Heart left ventricle (tissue), 16 donors: ENCODE results near the gene TMEM43. TPM values are rescaled to one million over a fixed set of nuclear protein-coding genes. Genes with fewer than 3 reads are reported as not detected.
A peak's percentile ranks its signal among the peaks of the same experiment; 100 is the strongest.

ENCODE experiments used
- ATAC-seq, 4 donors: fragments of 200-7000 bp; cut with Tn5 transposase; one replicate each; pipeline ENCODE4 v1.9.1; 2020 to 2022; ENCODE audit warnings: moderate library complexity in 4 of 4, mild to moderate bottlenecking in 3 of 4, moderate number of reproducible peaks in 1 of 4
- DNase-seq, 5 donors: peaks; one replicate each; pipeline ENCODE4 v3.0.0-alpha.2; 2020
- H3K27ac ChIP-seq, 12 donors: fragments of 200-600 bp; sonication (generic) in 4 of 12; one replicate each; pipeline versions ENCODE4 v1.5.0 to v1.8.0; 2016 to 2022; ENCODE audit warnings: mild to moderate bottlenecking in 2 of 12
- H3K27me3 ChIP-seq, 9 donors: fragments of 200-600 bp; sonication (generic) in 2 of 9; one replicate each; pipeline versions ENCODE4 v1.5.1 to v1.8.0; 2016 to 2022; ENCODE audit warnings: mild to moderate bottlenecking in 3 of 9
- H3K36me3 ChIP-seq, 9 donors: fragments of 200-600 bp; sonication (generic) in 2 of 9; one replicate each; pipeline versions ENCODE4 v1.5.0 to v1.8.0; 2018 to 2022; ENCODE audit warnings: mild to moderate bottlenecking in 2 of 9
- H3K4me1 ChIP-seq, 12 donors: fragments of 200-600 bp; sonication (generic) in 4 of 12; one replicate each; pipeline versions ENCODE4 v1.5.0 to v1.8.0; 2016 to 2022; ENCODE audit warnings: mild to moderate bottlenecking in 3 of 12
- H3K4me3 ChIP-seq, 12 donors: fragments of 200-600 bp; sonication (generic) in 4 of 12; one replicate each; pipeline versions ENCODE4 v1.5.0 to v1.8.0; 2017 to 2022; ENCODE audit warnings: mild to moderate bottlenecking in 9 of 12, moderate library complexity in 4 of 12
- H3K9me3 ChIP-seq, 12 donors: fragments of 200-600 bp; sonication (generic) in 4 of 12; one replicate each; pipeline versions ENCODE4 v1.5.0 to v1.8.0; 2016 to 2022; ENCODE audit warnings: mild to moderate bottlenecking in 1 of 12
- POLR2A ChIP-seq, 2 donors: fragments of 450-650 bp; IDR thresholded peaks; one replicate each; pipeline ENCODE4 v1.6.1; 2017; ENCODE audit warnings: antibody characterized with exemption in 2 of 2, mild to moderate bottlenecking in 2 of 2, moderate library complexity in 2 of 2
- WGBS, 4 donors: extraction: QIAGEN DNeasy Blood & Tissue Kit in 2 of 4; methylation state at CpG; one replicate each; pipeline versions ENCODE4 v1.1.5 to v1.1.7; 2013 to 2018; 5-methylcytosine and 5-hydroxymethylcytosine counted together
- intact Hi-C, 10 donors: fragments of 100-400 bp; cut with DNase I; formaldehyde crosslinking; loops; one replicate each; pipeline versions ENCODE4 v1.11.1 to v1.14.2; 2022
- polyA plus RNA-seq, 2 donors: library from polyadenylated mRNA; stranded (reverse); fragments of 200-250 nt; gene quantifications; one replicate each; pipeline ENCODE4 v1.2.3, GENCODE V29; 2013
- total RNA-seq, 9 donors: library from RNA; depleted of rRNA in 2 of 9; stranded (reverse); fragments of >200 nt in 2 of 9; fragmentation: NEBNext Ultra II Directional in 3 of 9; extraction: Animal tissue kit (Norgen Biotek cat#: 25700) in 3 of 9; gene quantifications; one replicate each; pipeline versions ENCODE4 v1.1.0 to v1.2.4, GENCODE V29; 2016 to 2023
- TF ChIP-seq, protein P1 (sequence below), 12 donors: fragments of 200-600 bp; sonication (generic) in 4 of 12; IDR thresholded peaks; one replicate each; pipeline versions ENCODE4 v1.5.0 to v1.8.0; 2018 to 2022; ENCODE audit warnings: antibody characterized with exemption in 12 of 12, mild to moderate bottlenecking in 5 of 12
- donor health status: ischemic (EF 13 %, LVEDD 7.1; RV severe dilation, severe dysfunction).
- donor health status: healthy with polysubstance abuse.
- donor health status: DM: no; HTN: yes; CAD: no.
- donor health status: DM: no; HTN: no; CAD: no.
- donor health status: ischemic (EF 25% LVEDD 6.9; RV normal size, moderate dysfunction).
- donor health status: ischemic (EF 25% LVEDD 5.7; RV mildly dilated, moderate dysfunction).
- donor health status: healthy.
- donor health status: DM: yes; HTN: yes; CAD: no.
- donor health status: ischemic (EF 35%, LVEDD 5.7; RV mildly dilated, moderate dysfunction).
- donor health status: nonischemic (EF 11% LVEDD 7.7; RV severe dilation, severe dysfunction).
- donor health status: DM: yes; HTN: yes; CAD: no.
- donor health status: PGD.
- donor health status: ischemic (EF 29% LVEDD 5.4; RV normal size, mild dysfunction).
- donor health status: nonischemic (EF 23%, LVEDD 6.1; RV moderate dilation, normal function).

Gene TMEM43
- total and polyA plus RNA-seq, 11 donors = 26.1 to 150 (median 46.0) TPM

DNA sequence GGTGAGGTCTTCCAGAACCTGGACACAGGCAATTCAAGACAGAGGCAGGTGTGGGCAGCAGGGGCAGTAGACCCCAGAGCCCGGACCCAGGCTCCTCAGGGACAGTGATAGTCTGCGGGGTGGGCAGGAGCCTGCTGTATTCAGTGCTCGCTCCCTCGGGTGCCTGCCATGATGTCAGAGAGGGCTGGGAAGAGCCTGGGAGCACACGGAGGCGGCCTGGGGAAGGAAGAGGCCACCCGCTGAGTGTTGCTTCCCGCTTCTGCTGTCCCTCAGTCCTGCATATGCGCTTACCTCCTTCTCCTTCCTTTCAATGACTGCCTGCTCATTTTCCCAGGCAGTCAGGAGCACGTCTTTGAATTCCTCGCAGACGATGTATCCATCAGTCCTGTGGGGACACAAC lies 22.8 kb downstream of the TMEM43 start:
- peak overlapping the region in 1 of 12 donors; percentile 20 for H3K27ac ChIP-seq
- H3K9me3 ChIP-seq = no peaks in the 10 kb centered on the region
- TF ChIP-seq, protein P1, sequence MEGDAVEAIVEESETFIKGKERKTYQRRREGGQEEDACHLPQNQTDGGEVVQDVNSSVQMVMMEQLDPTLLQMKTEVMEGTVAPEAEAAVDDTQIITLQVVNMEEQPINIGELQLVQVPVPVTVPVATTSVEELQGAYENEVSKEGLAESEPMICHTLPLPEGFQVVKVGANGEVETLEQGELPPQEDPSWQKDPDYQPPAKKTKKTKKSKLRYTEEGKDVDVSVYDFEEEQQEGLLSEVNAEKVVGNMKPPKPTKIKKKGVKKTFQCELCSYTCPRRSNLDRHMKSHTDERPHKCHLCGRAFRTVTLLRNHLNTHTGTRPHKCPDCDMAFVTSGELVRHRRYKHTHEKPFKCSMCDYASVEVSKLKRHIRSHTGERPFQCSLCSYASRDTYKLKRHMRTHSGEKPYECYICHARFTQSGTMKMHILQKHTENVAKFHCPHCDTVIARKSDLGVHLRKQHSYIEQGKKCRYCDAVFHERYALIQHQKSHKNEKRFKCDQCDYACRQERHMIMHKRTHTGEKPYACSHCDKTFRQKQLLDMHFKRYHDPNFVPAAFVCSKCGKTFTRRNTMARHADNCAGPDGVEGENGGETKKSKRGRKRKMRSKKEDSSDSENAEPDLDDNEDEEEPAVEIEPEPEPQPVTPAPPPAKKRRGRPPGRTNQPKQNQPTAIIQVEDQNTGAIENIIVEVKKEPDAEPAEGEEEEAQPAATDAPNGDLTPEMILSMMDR (IDR thresholded peaks at IDR 0.05) = no peak
- TF ChIP-seq POLR2A (IDR thresholded peaks at IDR 0.05) = no peak
- 80 to 85% (median 84%) methylated on average over 12 of the region's 12 CpGs for WGBS, 4 donors
- intact Hi-C loops = loop anchor here in 1 of 10 donors (10.0 kb wide), 1 partner anchor 493 kb away; no protein-coding TSS in a partner anchor
- no peak for ATAC-seq
- H3K36me3 ChIP-seq = peaks cover 0 to 73% (median 53%) of the 10 kb centered on the region in 9 donors
- no peak overlapping the region for H3K4me3 ChIP-seq
- peak in 1 of 5 donors; percentile 18 for DNase-seq
- no peaks in the 10 kb centered on the region for H3K27me3 ChIP-seq
- peaks cover 0 to 53% (median 30%) of the 10 kb centered on the region in 12 donors for H3K4me1 ChIP-seq

DNA sequence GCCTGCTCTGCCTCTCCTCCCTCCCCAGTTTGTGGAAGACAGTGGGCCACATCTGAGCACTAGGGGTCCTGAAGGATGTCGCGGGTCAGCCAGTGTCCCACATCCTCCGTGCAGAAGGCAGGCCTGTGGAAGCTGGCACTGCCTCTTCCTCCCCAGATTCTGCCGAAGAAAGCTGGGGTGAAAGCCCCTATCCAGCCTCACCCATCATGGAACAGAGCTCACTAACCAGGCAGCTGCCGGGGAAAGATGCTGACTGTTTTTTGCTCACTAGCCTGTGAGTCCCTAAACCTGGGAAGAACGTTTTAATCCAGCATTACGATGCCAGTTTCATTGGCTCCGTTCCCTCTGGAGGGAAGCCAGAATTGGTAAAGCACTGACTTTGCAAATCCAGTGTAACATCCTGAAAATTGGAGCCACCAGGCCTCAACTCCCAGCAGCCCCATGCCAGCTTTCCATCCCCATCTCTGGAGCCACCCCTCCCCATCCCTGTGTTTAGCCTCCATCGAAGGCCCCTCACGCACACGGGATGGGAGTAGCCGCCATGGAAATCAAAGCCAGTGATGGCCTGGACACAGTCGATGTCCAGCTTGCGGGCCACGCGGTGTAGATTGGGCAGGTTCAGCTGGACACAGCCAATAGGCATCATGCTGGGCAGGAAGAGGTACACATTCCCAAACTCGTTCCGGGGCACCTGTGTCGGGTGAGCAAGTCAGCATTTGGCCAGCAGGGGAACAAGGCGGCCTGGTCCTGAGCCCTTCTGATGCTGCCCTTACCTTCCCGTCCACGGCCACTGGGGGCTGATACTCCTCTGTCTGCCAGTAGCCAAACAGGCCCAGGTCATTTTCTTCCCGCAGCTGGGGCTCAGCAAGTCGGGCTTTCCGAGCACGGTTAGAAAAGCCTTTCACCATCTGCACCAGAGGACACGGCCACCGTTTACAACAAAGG lies 23.5 kb downstream of the TMEM43 start:
- intact Hi-C loops = loop anchor here in 1 of 10 donors (10.0 kb wide), 1 partner anchor 494 kb away; no protein-coding TSS in a partner anchor
- DNase-seq (peak in 1 of 5 donors; percentile 19), ATAC-seq (no peak)
- peak overlapping the region in 1 of 12 donors; percentile 20 for H3K27ac ChIP-seq
- H3K36me3 ChIP-seq = peaks cover 0 to 75% (median 60%) of the 10 kb centered on the region in 9 donors
- WGBS, 4 donors = 83 to 89% (median 88%) methylated on average over 17 to 28 of the region's 28 CpGs
- no peaks in the 10 kb centered on the region for H3K27me3 ChIP-seq
- no peaks in the 10 kb centered on the region for H3K9me3 ChIP-seq
- H3K4me3 ChIP-seq = no peak overlapping the region
- peaks cover 0 to 46% (median 24%) of the 10 kb centered on the region in 12 donors for H3K4me1 ChIP-seq
- TF ChIP-seq, protein P1 (IDR thresholded peaks at IDR 0.05) = no peak
- no peak for TF ChIP-seq POLR2A (IDR thresholded peaks at IDR 0.05)

DNA sequence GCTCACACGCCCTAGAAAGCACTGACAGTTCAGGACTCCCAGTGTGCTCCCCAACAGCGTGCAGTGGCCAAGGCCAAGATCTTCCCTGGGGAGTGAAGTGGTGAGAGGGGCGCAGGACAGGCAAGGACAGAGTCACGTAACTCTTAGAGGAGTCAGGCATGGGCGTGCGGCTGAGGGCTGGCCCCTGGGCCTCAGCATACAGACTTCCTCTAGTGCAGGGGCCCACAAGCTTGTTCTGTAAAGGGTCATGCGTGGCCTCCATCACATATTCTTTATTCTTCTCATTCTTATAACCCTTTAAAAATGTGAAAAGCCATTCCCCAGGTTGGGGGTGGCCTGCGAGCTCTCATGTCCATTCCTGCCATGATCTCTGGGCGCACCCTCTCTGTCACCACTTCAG lies 25.2 kb downstream of the TMEM43 start:
- no peak for TF ChIP-seq POLR2A (IDR thresholded peaks at IDR 0.05)
- TF ChIP-seq, protein P1 (IDR thresholded peaks at IDR 0.05) = no peak
- DNase-seq (peak in 1 of 5 donors; percentile 9), ATAC-seq (no peak)
- intact Hi-C loops = no loop called here
- Histone ChIP-seq H3K36me3 (peaks cover 0 to 91% (median 75%) of the 10 kb centered on the region in 9 donors), H3K27ac (no peak overlapping the region), H3K4me3 (no peak overlapping the region), H3K27me3 (no peaks in the 10 kb centered on the region), H3K4me1 (peaks cover 0 to 28% (median 7%) of the 10 kb centered on the region in 12 donors), H3K9me3 (no peaks in the 10 kb centered on the region)
- 91 to 97% (median 97%) methylated on average over 9 of the region's 9 CpGs for WGBS, 4 donors
